Caco-2 (cell line): ENCODE measurements around the gene ACKR1. TPM values are rescaled to one million over a fixed set of nuclear protein-coding genes. Genes with fewer than 3 reads are reported as not detected.
A peak's percentile ranks its signal among the peaks of the same experiment; 100 is the strongest.

Source experiments
- Bru-seq: library from RNA; stranded (reverse); fragments of 400-500 nt; gene quantifications from one replicate; lab custom pipeline; 2021; lab: Mats Ljungman, UMichigan
- BruChase-seq, 2 experiments: library from RNA; stranded (reverse); fragments of 400-500 nt; gene quantifications; one replicate each; lab custom pipeline; 2021; lab: Mats Ljungman, UMichigan
- BruUV-seq: library from RNA; stranded (reverse); fragments of 400-500 nt; replicated peaks from 2 replicates; lab custom pipeline; 2021; lab: Mats Ljungman, UMichigan
- CTCF ChIA-PET: fragments of 300-600 bp; sonication (Branson Sonifier 250); formaldehyde crosslinking; loops from one replicate; lab custom pipeline; 2022; ENCODE audit warnings: antibody characterized with exemption; lab: Charles Lee
- POLR2A ChIA-PET: fragments of 300-600 bp; sonication (Branson Sonifier 250); formaldehyde crosslinking; loops from one replicate; lab custom pipeline; 2022; ENCODE audit warnings: antibody characterized with exemption; lab: Charles Lee
- DNase-seq, 2 experiments: peaks; one replicate each; pipeline versions ENCODE4 v3.0.0 to v3.0.0-alpha.2; 2020 to 2022
- H3K27me3 ChIP-seq: replicated peaks from 2 replicates; pipeline ENCODE4 v1.6.0; 2011; ENCODE audit warnings: low read length; ENCODE audit not compliant: control insufficient read depth, insufficient read depth
- H3K36me3 ChIP-seq: 2 replicates; pipeline ENCODE4 v1.5.1; 2011; ENCODE audit warnings: low read length; ENCODE audit not compliant: control insufficient read depth, insufficient read depth
- H3K4me1 ChIP-seq: fragments of 250-450 bp; sonication (Bioruptor Pico); 2 replicates; pipeline ENCODE4 v1.5.1; 2020; ENCODE audit warnings: mild to moderate bottlenecking
- H3K4me3 ChIP-seq: 2 replicates; pipeline ENCODE4 v1.5.1; 2011; ENCODE audit warnings: low read depth, mild to moderate bottlenecking, control low read depth, low read length
- H3K9me3 ChIP-seq: fragments of 250-450 bp; sonication (Bioruptor Pico); 2 replicates; pipeline ENCODE4 v1.5.1; 2020; ENCODE audit warnings: mild to moderate bottlenecking, moderate library complexity
- H3K27ac Mint-ChIP-seq: one replicate; pipeline ENCODE4 v1.8.0; 2022; ENCODE audit warnings: mixed read lengths; ENCODE audit not compliant: unreplicated experiment
- H3K27me3 Mint-ChIP-seq: one replicate; pipeline ENCODE4 v1.8.0; 2022; ENCODE audit warnings: mixed read lengths; ENCODE audit not compliant: insufficient read depth, unreplicated experiment
- H3K36me3 Mint-ChIP-seq: one replicate; pipeline ENCODE4 v1.8.0; 2022; ENCODE audit warnings: mild to moderate bottlenecking, mixed read lengths; ENCODE audit not compliant: insufficient read depth, unreplicated experiment
- H3K4me1 Mint-ChIP-seq: one replicate; pipeline ENCODE4 v1.8.0; 2022; ENCODE audit warnings: low read depth, mixed read lengths; ENCODE audit not compliant: unreplicated experiment
- H3K4me3 Mint-ChIP-seq: one replicate; pipeline ENCODE4 v1.8.0; 2022; ENCODE audit warnings: mild to moderate bottlenecking, moderate library complexity, mixed read lengths; ENCODE audit not compliant: unreplicated experiment
- H3K9me3 Mint-ChIP-seq: one replicate; pipeline ENCODE4 v1.8.0; 2022; ENCODE audit warnings: mixed read lengths; ENCODE audit not compliant: unreplicated experiment
- CTCF ChIP-seq, 2 experiments: fragments of 200-600 bp in 1 of 2; IDR thresholded peaks; 1 replicate in 1 of 2; 2 replicates in 1 of 2; pipeline versions ENCODE4 v1.5.1 to v1.8.0; 2011 to 2022; ENCODE audit warnings: antibody characterized with exemption in 1 of 2, control low read depth in 1 of 2, inconsistent platforms in 1 of 2, low read depth in 1 of 2, low read length in 1 of 2, mild to moderate bottlenecking in 1 of 2, moderate library complexity in 1 of 2; ENCODE audit not compliant: insufficient read depth in 1 of 2, severe bottlenecking in 1 of 2, unreplicated experiment in 1 of 2
- intact Hi-C: fragments of 100-400 bp; cut with micrococcal nuclease; formaldehyde crosslinking; loops from one replicate; pipeline ENCODE4 v1.10.0; 2022; ENCODE audit not compliant: unreplicated experiment
- long read RNA-seq: library from polyadenylated mRNA; stranded (forward); transcript quantifications from one replicate; pipeline ENCODE4 v2.0.0, GENCODE V29; 2022
- total RNA-seq: library from RNA; stranded (reverse); gene quantifications from 2 replicates; pipeline ENCODE4 v1.2.3, GENCODE V29; 2022

The ACKR1 gene
- not detected in 2 replicates for total RNA-seq
- not detected for Bru-seq, nascent RNA
- BruChase-seq, experiment 1, labeled RNA remaining after a 2-hour chase = not detected
- BruChase-seq, experiment 2, labeled RNA remaining after a 6-hour chase = not detected
- long read RNA-seq = 0 reads

GRCh38 chr1:159204161-159205141 lies at the start of gene ACKR1:
Gene ACKR1 (plus strand): TSS chr1:159204875. CDS start chr1:159204960, 85 bp downstream.
- no TSS peak for BruUV-seq
- TF ChIP-seq CTCF (IDR thresholded peaks at IDR 0.05; ENCODE audit: insufficient read depth in 1 of 2, low read depth in 1 of 2, low read length in 1 of 2, severe bottlenecking in 1 of 2, unreplicated experiment in 1 of 2) = no peak
- no peak within 1 kb of the TSS for H3K27ac Mint-ChIP-seq

GRCh38 chr1:159161001-159161718 lies 43.5 kb upstream of the ACKR1 start:
- Mint-ChIP-seq H3K4me3 (no peak overlapping the region), H3K27me3 (peaks cover 20% of the 10 kb centered on the region), H3K4me1 (no peaks in the 10 kb centered on the region), H3K9me3 (no peaks in the 10 kb centered on the region), H3K36me3 (no peaks in the 10 kb centered on the region), H3K27ac (no peak overlapping the region)
- intact Hi-C loops = loop anchor here (1.0 to 5.0 kb wide), 4 partner anchors 37 to 631 kb away; no protein-coding TSS in a partner anchor
- CTCF ChIA-PET = interaction anchor here (0.6 to 1.7 kb wide), 2 partner anchors 37 to 206 kb away, joined by 3 to 4 read pairs; no protein-coding TSS in a partner anchor
- DNase-seq = peak; percentile 74 to 82
- TF ChIP-seq CTCF (IDR thresholded peaks at IDR 0.05; ENCODE audit: insufficient read depth in 1 of 2, low read depth in 1 of 2, low read length in 1 of 2, severe bottlenecking in 1 of 2, unreplicated experiment in 1 of 2) = peak; percentile 97 to 99
- BruUV-seq = no TSS peak
- Histone ChIP-seq H3K27me3 (no peaks in the 10 kb centered on the region), H3K4me3 (no peak overlapping the region), H3K4me1 (no peaks in the 10 kb centered on the region), H3K9me3 (no peaks in the 10 kb centered on the region), H3K36me3 (no peaks in the 10 kb centered on the region)
- POLR2A ChIA-PET = no interaction called here

More at GRCh38 chr1:159204161-159205141, at the start of gene ACKR1:
- Mint-ChIP-seq H3K9me3 (no peaks in the 10 kb centered on the region), H3K27me3 (peaks cover 43% of the 10 kb centered on the region), H3K36me3 (no peaks in the 10 kb centered on the region), H3K4me3 (no peak within 1 kb of the TSS), H3K4me1 (no peaks in the 10 kb centered on the region)
- H3K4me3 ChIP-seq = no peak within 1 kb of the TSS
- no peaks in the 10 kb centered on the region for H3K9me3 ChIP-seq
- H3K4me1 ChIP-seq = no peaks in the 10 kb centered on the region
- ChIA-PET CTCF (interaction anchor here (0.8 kb wide), 1 partner anchor 10 kb away, joined by 4 read pairs; no protein-coding TSS in a partner anchor), POLR2A (no interaction called here)
- H3K36me3 ChIP-seq = no peaks in the 10 kb centered on the region
- DNase-seq = no peak
- H3K27me3 ChIP-seq = peaks cover 1% of the 10 kb centered on the region; the same call in 1 of the 2 replicates
- intact Hi-C loops = no loop called here

GRCh38 chr1:159161719-159162026 lies 43.0 kb upstream of the ACKR1 start:
- ChIA-PET POLR2A (no interaction called here), CTCF (interaction anchor here (1.7 kb wide), 1 partner anchor 36 kb away, joined by 4 read pairs; no protein-coding TSS in a partner anchor)
- no peak overlapping the region for H3K27ac Mint-ChIP-seq
- TF ChIP-seq CTCF (IDR thresholded peaks at IDR 0.05; ENCODE audit: insufficient read depth in 1 of 2, low read depth in 1 of 2, low read length in 1 of 2, severe bottlenecking in 1 of 2, unreplicated experiment in 1 of 2) = no peak
- no peak for DNase-seq
- no peak overlapping the region for H3K4me3 Mint-ChIP-seq
- peaks cover 23% of the 10 kb centered on the region for H3K27me3 Mint-ChIP-seq
- no peak overlapping the region for H3K4me3 ChIP-seq
- no peaks in the 10 kb centered on the region for H3K36me3 ChIP-seq
- H3K36me3 Mint-ChIP-seq = no peaks in the 10 kb centered on the region
- H3K4me1 Mint-ChIP-seq = no peaks in the 10 kb centered on the region
- no TSS peak for BruUV-seq
- no peaks in the 10 kb centered on the region for H3K27me3 ChIP-seq
- no peaks in the 10 kb centered on the region for H3K4me1 ChIP-seq
- H3K9me3 ChIP-seq = no peaks in the 10 kb centered on the region
- intact Hi-C loops = loop anchor here (1.0 to 5.0 kb wide), 4 partner anchors 37 to 631 kb away; no protein-coding TSS in a partner anchor
- no peaks in the 10 kb centered on the region for H3K9me3 Mint-ChIP-seq
